Activated CD8-positive, alpha-beta memory T cell treated with anti-CD3 and anti-CD28 coated beads for 4 hours (primary cell): ENCODE data around the gene SLC2A4.
A peak's percentile ranks its signal among the peaks of the same experiment; 100 is the strongest.
"Not testable (repeated sequence)": the region's sequence is repeated elsewhere in the genome, so short reads cannot be mapped to it uniquely, and the experiment has no call there.

ENCODE experiments used
- DNase-seq, 2 donors: peaks; one replicate each; pipeline ENCODE4 v3.0.0-alpha.2; 2020; ENCODE audit warnings: low read depth in 2 of 2

Gene SLC2A4

DNA sequence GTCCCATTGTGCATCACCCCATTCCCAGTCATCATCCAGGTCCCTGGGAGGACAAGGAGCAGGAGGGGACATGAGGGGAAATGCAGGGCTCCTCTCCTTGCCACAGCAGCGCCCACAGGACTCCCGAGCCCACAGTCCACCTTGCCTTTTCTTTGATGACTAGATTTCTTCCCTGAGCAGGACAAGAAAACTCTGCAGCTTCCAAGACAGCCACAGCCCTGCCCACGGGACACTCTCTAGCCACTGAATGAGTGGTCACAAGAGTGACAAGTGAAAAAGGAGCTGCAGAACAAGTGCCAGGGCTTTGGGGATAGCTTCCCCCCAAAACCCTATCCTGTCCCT is 42.9 kb downstream of the SLC2A4 start:
- no peak for DNase-seq

DNA sequence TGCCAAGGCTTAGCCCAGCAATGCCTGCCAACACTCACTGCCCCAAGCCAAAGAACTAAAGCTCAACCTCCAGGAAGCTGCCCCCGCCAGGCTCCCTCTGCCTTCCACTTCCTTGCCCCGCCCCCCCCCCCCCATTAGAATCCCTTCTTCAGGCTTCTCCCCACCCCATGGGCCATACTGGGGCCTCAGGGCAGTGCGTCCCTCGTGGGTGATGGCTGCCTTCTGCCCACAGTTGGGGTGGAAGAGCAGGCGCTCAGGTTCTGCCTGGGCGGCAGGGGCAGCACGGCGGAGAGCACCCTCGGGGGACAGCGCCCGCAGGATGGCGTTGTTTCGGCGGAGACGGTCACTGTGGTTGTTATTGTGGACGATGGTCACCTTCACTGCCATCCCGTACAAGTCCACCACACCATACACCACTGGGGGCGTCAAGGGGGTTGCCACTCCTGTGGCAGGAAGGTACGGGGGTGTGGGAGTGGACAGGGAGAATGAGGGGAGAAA is 43.6 kb downstream of the SLC2A4 start:
- DNase-seq = no peak

DNA sequence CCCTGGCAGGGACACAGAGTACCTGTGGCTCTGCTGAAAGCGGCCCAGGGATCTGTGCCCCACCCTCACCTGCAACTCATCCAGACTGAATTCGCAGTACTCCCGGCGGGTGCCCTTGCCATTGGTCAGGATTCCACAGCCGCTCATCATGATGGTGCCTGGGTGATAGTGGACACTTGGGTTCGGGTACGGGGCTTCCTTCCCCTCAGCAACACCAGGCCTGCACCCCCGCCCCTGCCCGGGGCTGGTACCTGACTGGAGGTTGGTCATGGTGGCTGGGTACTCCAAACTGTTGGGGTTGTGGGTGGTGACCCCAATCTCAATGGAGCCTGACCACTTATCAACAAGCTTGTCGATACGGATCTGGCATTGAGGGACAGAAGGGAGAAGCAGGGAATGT is 44.7 kb downstream of the SLC2A4 start:
- no peak for DNase-seq

DNA sequence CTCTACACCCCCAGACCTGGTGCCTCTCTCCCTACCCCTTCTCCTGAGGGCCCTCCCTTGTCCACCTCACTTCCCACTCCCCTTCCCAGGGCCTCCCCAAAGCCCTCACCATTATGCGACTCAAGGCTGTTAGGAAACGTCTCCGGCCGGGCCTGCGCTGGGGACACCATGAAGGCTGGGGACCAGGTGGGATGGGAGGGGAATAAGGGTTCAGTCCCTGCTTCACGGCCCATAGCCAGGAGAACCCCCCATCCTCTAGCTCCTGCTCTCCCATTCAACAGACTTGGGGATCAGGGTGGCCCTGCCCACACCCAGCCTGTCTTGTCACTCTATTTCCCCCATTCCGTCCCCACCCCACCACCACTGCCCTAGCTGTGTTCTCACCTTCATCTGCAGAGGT is 45.5 kb downstream of the SLC2A4 start:
- no peak for DNase-seq

DNA sequence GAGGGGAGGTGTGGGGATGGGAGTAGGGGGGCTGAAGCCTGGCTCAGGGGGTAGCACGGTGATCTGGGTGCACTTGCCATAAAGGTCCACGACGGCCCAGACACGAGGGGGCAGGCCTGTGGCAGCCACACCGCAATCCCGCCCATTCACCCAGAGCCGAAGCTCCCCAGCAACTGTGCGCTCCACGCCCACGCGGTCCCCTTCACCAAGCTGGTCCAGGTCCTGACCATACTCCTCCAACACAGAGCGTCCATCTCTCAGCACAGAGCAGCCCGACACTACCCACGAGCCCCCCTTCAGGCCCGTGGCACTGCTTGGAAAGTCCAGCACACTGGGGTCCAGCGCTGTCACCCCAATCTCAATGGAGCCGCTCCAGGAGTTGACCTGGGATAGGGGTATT is 46.0 kb downstream of the SLC2A4 start:
- DNase-seq = no peak

DNA sequence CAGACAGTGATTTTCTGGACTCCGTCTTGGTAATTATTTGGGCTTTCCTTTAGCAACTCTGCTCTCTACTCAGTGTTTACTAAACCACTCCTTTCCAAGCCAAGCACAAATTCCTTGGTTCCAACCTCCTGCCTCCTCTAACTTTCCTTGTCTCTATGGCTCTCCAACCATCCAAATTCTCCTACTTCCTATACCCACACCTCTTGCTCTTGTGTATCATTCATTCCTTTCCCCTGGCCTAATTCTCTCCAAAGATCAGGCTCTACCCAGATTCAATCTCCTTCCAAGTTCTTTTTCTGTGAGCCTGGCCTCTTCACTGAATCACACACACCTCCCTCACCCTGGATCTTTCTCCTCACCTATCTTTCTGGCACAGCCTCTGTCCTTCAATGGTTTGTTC is 46.5 kb downstream of the SLC2A4 start:
- no peak for DNase-seq

DNA sequence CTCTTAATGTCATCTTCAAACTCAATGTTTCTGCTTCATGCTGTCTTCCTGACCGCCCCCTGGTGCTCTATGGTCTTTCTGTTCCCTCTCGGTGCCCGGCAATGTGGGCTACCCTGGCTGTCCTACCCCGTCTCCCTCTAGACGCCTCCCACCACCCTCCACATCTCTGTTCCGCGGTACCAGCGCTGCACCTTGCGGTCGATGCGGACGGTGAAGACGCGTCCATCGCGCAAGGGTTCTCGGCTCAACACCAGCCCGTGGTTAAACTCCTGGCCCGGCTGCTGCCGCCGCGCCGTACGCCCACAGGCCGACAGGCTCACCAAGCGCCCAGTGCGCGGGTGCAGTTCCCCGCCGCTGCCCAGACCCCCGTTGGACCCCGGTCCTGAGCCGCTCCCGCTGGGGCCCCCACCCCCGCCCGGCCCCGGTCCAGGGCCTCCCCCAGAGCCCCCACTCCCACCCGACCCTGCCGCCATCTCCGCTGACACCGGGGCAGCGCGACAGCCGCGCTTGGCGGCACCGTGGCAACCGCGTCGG is 47.4 kb downstream of the SLC2A4 start, which contains the start of gene NEURL4:
TSS of gene NEURL4 (minus strand) at position 496 of the 534 bp plus-strand sequence. CDS start at position 473, 23 bp downstream.
- DNase-seq = no peak

DNA sequence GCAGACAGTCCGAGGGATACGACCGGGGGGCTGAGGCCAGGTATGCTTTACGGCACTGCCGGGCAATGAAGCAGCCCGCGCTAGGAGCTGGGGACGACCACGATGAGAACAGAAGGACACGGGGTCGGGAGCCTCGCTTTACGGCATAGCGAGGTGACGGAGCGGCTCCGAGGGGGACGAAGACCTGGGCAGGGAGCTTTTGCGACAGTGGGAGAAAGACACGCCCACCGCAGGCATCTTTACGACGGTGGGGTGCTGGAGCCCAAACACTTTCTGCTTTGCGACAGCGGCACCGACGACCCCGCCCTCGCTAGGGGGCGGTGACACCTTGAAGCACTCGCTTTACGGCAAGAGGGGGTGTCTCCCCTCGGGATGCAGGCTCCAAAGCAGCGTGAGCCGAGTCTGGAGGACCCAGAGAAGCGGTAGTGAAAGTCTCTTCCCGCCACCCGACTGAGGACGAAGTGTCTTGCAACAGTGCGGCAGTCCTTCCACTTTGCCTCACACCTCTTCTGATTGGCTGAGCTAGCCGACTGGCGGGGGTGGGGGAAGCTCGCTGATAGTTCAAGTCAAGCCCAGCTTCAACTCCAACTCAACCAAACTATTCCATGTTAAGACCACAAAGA is 48.0 kb downstream of the SLC2A4 start:
- DNase-seq = peak; percentile 87 to 95

DNA sequence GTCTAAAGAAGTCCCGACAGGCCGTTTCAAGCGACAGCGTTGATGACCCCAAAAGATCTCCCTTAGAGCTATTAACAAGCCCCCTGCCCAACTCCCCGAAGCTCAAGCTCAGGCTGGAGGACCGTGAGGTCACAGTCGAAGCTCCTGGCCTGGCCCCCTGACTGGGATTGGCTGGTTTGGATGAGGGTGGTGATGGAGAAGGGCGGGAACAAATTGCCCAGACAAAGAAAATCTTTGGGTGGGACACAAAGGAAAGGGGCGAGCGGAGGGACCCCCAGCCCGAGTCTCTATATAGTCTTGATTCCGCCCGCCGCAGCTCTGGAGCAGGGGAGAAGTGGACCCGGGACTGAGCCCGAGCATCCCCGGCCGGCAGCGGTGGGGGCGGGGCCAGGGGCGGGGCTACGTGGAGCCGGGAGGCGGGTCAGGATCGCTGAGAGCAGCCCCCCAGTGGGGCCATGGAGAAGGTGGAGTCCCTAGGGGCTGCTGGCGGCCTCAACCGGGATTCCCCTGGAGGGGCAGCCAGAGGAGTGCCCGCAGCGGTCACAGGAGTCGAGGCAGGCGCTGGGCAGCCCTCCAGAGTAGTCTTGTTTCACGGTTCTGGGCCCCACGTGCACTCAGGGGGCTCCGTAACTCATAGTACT is 48.6 kb downstream of the SLC2A4 start:
- peak; percentile 51 to 60 for DNase-seq

DNA sequence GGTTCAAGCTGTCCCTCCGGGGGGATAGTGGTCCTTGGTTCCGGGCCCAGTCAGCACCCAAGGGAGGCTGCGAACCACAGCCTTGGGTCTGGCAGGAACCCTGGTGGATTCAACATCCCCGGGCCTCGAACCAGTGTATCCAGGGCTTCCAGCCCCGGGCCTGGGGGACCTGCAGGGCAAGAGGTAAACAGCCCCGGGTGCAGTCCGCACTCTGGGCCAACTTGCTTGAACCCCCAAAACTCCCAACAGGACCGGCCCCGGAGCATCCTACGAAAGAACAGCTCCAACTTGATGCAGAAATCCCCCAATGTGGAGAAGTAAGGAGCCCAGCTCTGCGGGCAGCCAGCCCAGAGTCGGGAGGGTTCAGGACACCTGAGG is 49.1 kb downstream of the SLC2A4 start:
- no peak for DNase-seq

DNA sequence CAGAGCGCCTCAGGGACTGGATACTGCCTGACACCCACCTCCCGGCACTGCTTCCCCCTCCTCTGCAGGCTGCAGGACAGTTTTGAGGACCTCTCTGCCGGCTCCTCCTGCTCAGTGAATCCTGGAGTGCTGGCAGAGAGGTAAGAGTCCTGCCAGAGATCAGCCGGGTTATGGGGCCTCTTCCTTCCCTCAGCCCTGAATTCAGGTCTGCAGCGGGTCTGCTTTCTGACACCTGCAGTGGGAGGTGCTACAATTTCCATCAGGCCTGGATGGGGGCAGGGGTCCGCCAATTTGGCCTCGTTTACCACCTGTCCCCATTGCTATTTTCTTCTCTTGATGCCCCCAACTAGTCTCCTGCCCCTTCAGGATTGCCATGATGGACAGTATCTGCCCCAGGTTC is 50.6 kb downstream of the SLC2A4 start:
- DNase-seq = no peak

DNA sequence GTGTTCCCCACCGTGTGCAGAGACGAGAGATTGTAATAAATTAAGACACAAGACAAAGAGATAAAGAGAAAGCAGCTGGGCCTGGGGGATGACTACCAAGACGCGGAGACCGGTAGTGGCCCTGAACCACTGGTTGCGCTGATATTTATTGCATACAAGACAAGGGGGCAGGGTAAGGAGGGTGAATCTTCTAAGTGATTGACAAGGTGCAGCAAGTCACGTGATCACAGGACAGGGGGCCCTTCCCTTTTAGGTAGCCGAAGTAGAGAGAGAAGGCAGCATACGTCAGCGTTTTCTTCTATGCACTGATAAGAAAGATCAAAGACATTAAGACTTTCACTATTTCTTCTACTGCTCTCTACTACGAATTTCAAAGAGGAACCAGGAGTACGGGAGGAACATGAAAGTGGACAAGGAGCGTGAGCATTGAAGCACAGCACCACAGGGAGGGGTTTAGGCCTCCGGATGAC is 51.1 kb downstream of the SLC2A4 start:
- not testable (repeated sequence) for DNase-seq

DNA sequence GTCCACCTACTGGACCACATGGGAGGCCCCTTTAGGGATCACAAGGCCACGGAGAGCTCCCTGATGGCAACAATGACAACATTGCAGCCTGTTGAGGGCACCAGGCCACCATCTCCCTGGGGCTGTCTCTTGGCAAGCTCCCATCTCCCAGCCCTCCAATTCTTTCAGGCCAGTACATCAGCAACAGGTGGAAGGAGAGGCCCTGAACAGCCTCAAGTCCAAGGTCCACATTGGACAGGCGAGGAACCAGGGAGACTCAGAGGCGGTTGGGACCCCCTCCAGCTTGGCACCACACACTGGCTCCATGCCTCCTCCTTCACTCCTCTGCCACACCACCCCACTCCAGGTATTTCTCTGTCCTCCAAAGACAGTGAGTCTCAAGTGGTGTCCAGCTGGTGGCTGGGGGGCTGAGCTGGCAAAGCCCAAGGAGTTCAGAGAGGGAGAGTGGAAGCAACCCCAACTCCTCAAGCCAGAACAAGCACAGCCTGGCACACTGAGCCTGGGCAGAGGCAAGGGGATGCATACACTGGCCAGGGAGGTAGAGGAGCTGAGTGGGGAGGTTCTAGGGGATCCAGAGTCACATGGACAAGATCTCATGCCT is 53.5 kb downstream of the SLC2A4 start:
- no peak for DNase-seq

DNA sequence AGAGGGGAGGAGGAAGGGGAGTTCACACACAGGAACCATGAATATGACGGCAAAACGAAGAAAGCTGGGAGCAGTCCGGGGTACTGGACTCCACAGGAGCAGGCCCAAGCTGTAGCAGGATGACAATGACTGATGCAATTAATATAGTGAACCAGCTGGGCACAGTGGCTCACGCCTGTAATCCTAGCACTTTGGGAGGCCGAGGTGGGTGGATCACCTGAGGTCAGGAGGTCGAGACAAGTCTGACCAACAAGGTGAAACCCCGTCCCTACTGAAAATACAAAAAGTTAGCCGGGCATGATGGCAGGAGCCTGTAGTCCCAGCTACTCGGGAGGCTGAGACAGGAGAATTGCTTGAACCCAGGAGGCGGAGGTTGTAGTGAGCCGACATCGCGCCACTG is 54.2 kb downstream of the SLC2A4 start:
- DNase-seq = not testable (repeated sequence)

DNA sequence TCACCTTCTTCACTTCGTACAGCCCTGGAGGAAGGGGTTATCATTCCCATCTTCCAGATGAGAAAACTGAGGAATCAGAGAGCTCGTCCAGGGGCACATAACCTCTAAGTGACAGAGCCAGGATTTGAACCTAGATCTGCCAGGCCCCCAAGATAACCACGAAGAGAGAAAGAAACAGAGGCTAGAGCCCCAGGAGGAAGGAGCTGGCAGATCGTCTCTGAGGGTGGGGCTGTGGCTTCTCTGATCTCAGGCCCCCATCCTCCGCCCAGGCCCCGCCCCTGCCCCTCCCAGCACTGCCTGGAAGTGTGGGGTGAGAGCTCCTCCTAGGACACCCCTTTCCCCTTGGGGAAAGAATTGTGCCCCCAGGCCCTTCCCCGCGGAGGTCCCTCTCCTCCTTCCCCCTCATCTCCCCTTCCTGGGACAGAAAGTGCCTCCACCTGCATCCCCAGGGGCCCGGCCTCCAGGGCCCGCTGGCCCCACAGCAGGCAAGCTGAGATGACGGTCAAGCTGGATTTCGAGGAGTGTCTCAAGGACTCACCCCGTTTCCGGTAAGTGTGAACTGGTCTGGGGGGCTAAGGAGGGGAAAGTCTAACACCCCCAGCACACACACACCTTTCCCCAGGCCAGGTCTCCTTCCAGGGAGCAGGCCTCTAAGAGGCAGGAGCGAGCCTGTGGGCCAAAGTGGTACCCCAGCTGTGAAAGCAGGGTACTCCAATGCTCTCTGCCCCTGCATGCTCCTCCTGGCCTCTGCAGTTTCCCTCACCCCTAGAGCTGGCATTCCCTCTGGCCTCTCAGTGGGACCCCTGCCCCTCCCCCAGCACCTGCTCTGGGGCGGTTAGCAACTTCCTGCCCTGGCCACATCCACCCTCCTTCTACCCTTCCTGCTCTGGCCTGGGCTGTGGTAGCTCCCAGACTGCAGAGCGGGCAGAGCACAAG is 55.0 kb downstream of the SLC2A4 start, which contains the start of gene ACAP1:
TSS of gene ACAP1 (plus strand) at position 290 of the 936 bp plus-strand sequence. CDS start at position 496, 206 bp downstream.
- DNase-seq = peak; percentile 69 to 70

DNA sequence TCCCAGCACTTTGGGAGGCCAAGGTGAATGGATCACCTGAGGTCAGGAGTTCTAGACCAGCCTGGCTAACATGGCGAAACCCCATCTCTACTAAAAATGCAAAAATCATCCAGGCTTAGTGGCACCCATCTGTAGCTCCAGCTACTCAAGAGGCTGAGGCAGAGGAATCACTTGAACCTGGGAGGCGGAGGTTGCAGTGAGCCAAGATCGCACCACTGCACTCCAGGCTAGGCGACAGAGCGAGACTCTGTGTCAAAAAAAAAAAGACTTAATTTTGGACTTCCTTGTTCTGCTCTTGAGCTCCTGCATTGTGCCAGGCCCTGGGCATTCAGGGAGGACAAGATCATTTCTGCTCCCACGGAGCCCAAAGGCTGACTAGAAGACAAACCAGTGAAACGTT is 56.1 kb downstream of the SLC2A4 start:
- DNase-seq = not testable (repeated sequence)
